Panc1 (cell line): Measurements from ENCODE around the gene MROH7.

ENCODE experiments used
- CTCF ChIP-seq: fragments of 450-650 bp; IDR thresholded peaks from 2 replicates; pipeline ENCODE4 v1.5.1; 2017; ENCODE audit warnings: mild to moderate bottlenecking
- POLR2AphosphoS5 ChIP-seq: IDR thresholded peaks from 2 replicates; pipeline ENCODE4 v1.6.1; 2012; ENCODE audit warnings: mild to moderate bottlenecking, low read depth, low read length, moderate library complexity
- SIN3A ChIP-seq: IDR thresholded peaks from 2 replicates; pipeline ENCODE4 v1.6.1; 2012; ENCODE audit warnings: low read depth, mild to moderate bottlenecking, low read length, moderate library complexity, borderline replicate concordance; ENCODE audit not compliant: insufficient read depth

GRCh38 chr1:54601730-54602129 lies 39.9 kb upstream of the MROH7 start:
- TF ChIP-seq CTCF, result no peak
- no peak for TF ChIP-seq POLR2AphosphoS5
- TF ChIP-seq SIN3A, result no peak
